Neural cell (in vitro differentiated cells): ENCODE measurements around the gene EPB41. TPM values are rescaled to one million over a fixed set of nuclear protein-coding genes. Genes with fewer than 3 reads are reported as not detected.
"Not testable (repeated sequence)": the region's sequence is repeated elsewhere in the genome, so short reads cannot be mapped to it uniquely, and the experiment has no call there.

ENCODE experiments used
- H2AFZ ChIP-seq: fragments of 200-600, 300-800 bp; sonication (generic), shearing (Covaris generic); 2 replicates; pipeline ENCODE4 v1.6.0; 2014; ENCODE audit warnings: low read depth, mild to moderate bottlenecking, antibody characterized with exemption, low read length, moderate library complexity
- H3F3A ChIP-seq: fragments of 200-600 bp; shearing (Covaris generic); 2 replicates; pipeline ENCODE4 v1.6.1; 2016; ENCODE audit warnings: mild to moderate bottlenecking, moderate library complexity, mixed read lengths, antibody characterized with exemption, low read length; ENCODE audit not compliant: insufficient read depth, poor library complexity, severe bottlenecking
- H3K27ac ChIP-seq: fragments of 200-600, 300-800 bp; sonication (generic), shearing (Covaris generic); 2 replicates; pipeline ENCODE4 v1.5.1; 2014; ENCODE audit warnings: mild to moderate bottlenecking, low read length, moderate library complexity
- H3K27me3 ChIP-seq: fragments of 300-800, 200-600 bp; sonication (generic), shearing (Covaris generic); 2 replicates; pipeline ENCODE4 v1.6.0; 2014; ENCODE audit warnings: mild to moderate bottlenecking, low read depth, low read length, moderate library complexity; ENCODE audit not compliant: insufficient read depth
- H3K36me3 ChIP-seq: fragments of 300-800, 200-600 bp; sonication (generic), shearing (Covaris generic); 2 replicates; pipeline ENCODE4 v1.5.1; 2014; ENCODE audit warnings: mild to moderate bottlenecking, antibody characterized with exemption, low read length, moderate library complexity; ENCODE audit not compliant: insufficient read depth
- H3K4me2 ChIP-seq: fragments of 300-800, 200-600 bp; sonication (generic), shearing (Covaris generic); 2 replicates; pipeline ENCODE4 v1.6.0; 2014; ENCODE audit warnings: mild to moderate bottlenecking, low read length
- H3K4me3 ChIP-seq: fragments of 300-800, 200-600 bp; sonication (generic), shearing (Covaris generic); 2 replicates; pipeline ENCODE4 v1.5.1; 2014; ENCODE audit warnings: mild to moderate bottlenecking, low read length, moderate library complexity
- H3K79me2 ChIP-seq: fragments of 200-600 bp; shearing (Covaris generic); replicated peaks from 2 replicates; pipeline ENCODE4 v1.6.0; 2014; ENCODE audit warnings: mild to moderate bottlenecking, low read length, moderate library complexity; ENCODE audit not compliant: insufficient read depth
- H3K9ac ChIP-seq: fragments of 300-800, 200-600 bp; sonication (generic), shearing (Covaris generic); 2 replicates; pipeline ENCODE4 v1.6.1; 2016; ENCODE audit warnings: mild to moderate bottlenecking, low read length, mixed read lengths
- H3K9me2 ChIP-seq: fragments of 200-600 bp; shearing (Covaris generic); 2 replicates; pipeline ENCODE4 v1.6.1; 2016; ENCODE audit warnings: mild to moderate bottlenecking, low read length, mixed read lengths; ENCODE audit not compliant: insufficient read depth
- H3K9me3 ChIP-seq: fragments of 200-600, 300-800 bp; sonication (generic), shearing (Covaris generic); 2 replicates; pipeline ENCODE4 v1.6.1; 2016; ENCODE audit warnings: mild to moderate bottlenecking, mixed run types, low read length, moderate library complexity, mixed read lengths
- H4K20me1 ChIP-seq: fragments of 200-600 bp; shearing (Covaris generic); 2 replicates; pipeline ENCODE4 v1.6.1; 2016; ENCODE audit warnings: mild to moderate bottlenecking, mixed run types; ENCODE audit not compliant: insufficient read depth
- EP300 ChIP-seq: fragments of 450-650 bp; conservative IDR thresholded peaks from 2 replicates; pipeline ENCODE4 v1.6.1; 2014; ENCODE audit warnings: antibody characterized with exemption, mild to moderate bottlenecking, moderate library complexity; ENCODE audit not compliant: poor library complexity, severe bottlenecking
- EZH2 ChIP-seq: fragments of 200-600, 300-800 bp; shearing (Covaris generic), sonication (generic); IDR thresholded peaks from 2 replicates; pipeline ENCODE4 v1.6.1; 2014; ENCODE audit warnings: antibody characterized with exemption, low read length, borderline replicate concordance, mild to moderate bottlenecking; ENCODE audit not compliant: insufficient read depth, poor library complexity, severe bottlenecking
- MXI1 ChIP-seq: fragments of 450-650 bp; conservative IDR thresholded peaks from 2 replicates; pipeline ENCODE4 v1.6.1; 2014; ENCODE audit warnings: antibody characterized with exemption, mild to moderate bottlenecking; ENCODE audit not compliant: poor library complexity, severe bottlenecking
- POLR2AphosphoS5 ChIP-seq: IDR thresholded peaks from 2 replicates; pipeline ENCODE4 v1.6.1; 2012
- RAD21 ChIP-seq: fragments of 450-650 bp; conservative IDR thresholded peaks from 2 replicates; pipeline ENCODE4 v1.6.1; 2014; ENCODE audit warnings: antibody characterized with exemption, mild to moderate bottlenecking, moderate library complexity
- REST ChIP-seq: IDR thresholded peaks from 2 replicates; pipeline ENCODE4 v1.6.1; 2012; ENCODE audit warnings: borderline replicate concordance
- SMC3 ChIP-seq: fragments of 450-650 bp; conservative IDR thresholded peaks from 2 replicates; pipeline ENCODE4 v1.6.1; 2014; ENCODE audit warnings: antibody characterized with exemption, mild to moderate bottlenecking, moderate library complexity; ENCODE audit not compliant: poor library complexity
- TAF1 ChIP-seq: IDR thresholded peaks from 2 replicates; pipeline ENCODE4 v1.6.1; 2012; ENCODE audit warnings: low read depth
- polyA plus RNA-seq: library from polyadenylated mRNA; depleted of rRNA; stranded (reverse); fragments of >200 nt; gene quantifications from 2 replicates; pipeline ENCODE4 v1.2.3, GENCODE V29; 2014
- TF ChIP-seq, protein P1 (sequence below): fragments of 450-650 bp; IDR thresholded peaks from 2 replicates; pipeline ENCODE4 v1.5.1; 2014; ENCODE audit warnings: antibody characterized with exemption, mild to moderate bottlenecking, moderate library complexity; ENCODE audit not compliant: poor library complexity, severe bottlenecking

Gene EPB41
- polyA plus RNA-seq, 1 donor from 2014 or later = 62.0 TPM

DNA sequence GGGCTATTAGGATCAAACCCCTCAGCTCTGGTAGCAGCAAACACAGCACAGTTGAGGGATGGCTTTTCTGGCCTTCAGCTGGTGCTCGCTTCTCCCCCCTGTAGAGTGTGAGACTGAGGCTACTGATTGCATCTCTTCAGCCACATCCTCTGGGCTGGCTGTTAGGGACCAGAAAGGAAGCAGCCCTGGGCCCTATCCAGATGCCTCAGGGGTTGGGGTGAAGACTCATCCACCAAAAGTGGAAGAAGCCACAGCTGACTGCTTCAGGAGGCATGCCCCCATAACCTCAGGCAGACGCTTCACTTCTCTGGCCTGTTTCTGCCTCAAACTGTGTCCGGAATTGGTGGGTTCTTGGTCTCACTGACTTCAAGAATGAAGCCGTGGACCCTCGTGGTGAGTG, 215.5 kb downstream of the EPB41 start:
- Histone ChIP-seq H2AFZ (no peak overlapping the region), H3K4me2 (no peak overlapping the region)
- TF ChIP-seq REST (no peak), MXI1 (no peak), SMC3 (no peak), EZH2 (no peak), EP300 (no peak), TAF1 (no peak), RAD21 (no peak), POLR2AphosphoS5 (no peak)
- TF ChIP-seq, protein P1, sequence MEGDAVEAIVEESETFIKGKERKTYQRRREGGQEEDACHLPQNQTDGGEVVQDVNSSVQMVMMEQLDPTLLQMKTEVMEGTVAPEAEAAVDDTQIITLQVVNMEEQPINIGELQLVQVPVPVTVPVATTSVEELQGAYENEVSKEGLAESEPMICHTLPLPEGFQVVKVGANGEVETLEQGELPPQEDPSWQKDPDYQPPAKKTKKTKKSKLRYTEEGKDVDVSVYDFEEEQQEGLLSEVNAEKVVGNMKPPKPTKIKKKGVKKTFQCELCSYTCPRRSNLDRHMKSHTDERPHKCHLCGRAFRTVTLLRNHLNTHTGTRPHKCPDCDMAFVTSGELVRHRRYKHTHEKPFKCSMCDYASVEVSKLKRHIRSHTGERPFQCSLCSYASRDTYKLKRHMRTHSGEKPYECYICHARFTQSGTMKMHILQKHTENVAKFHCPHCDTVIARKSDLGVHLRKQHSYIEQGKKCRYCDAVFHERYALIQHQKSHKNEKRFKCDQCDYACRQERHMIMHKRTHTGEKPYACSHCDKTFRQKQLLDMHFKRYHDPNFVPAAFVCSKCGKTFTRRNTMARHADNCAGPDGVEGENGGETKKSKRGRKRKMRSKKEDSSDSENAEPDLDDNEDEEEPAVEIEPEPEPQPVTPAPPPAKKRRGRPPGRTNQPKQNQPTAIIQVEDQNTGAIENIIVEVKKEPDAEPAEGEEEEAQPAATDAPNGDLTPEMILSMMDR = no peak

DNA sequence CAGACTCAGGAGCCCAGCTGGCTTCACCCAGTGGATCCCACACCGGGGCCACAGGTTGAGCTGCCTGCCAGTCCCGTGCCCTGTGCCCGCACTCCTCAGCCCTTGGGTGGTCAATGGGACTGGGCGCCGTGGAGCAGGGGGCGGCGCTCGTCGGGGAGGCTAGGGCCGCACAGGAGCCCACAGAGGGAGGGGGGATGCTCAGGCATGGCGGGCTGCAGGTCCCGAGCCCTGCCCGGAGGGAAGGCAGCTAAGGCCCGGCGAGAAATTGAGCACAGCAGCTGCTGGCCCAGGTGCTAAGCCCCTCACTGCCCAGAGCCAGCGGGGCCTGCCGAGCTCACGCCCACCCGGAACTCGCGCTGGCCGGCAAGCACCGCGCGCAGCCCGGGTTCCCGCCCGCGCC, 216.7 kb downstream of the EPB41 start:
- H3F3A ChIP-seq, H2AFZ ChIP-seq, H3K9me3 ChIP-seq, H3K36me3 ChIP-seq, H3K9ac ChIP-seq, H3K27me3 ChIP-seq, H3K4me3 ChIP-seq, H3K79me2 ChIP-seq, H3K4me2 ChIP-seq, H3K27ac ChIP-seq, H4K20me1 ChIP-seq, H3K9me2 ChIP-seq: not testable (repeated sequence)

More for the DNA sequence above, 215.5 kb downstream of the EPB41 start:
- Histone ChIP-seq H3F3A (no peaks in the 10 kb centered on the region), H3K27ac (no peak overlapping the region), H3K9me3 (no peaks in the 10 kb centered on the region), H3K9ac (no peak overlapping the region), H4K20me1 (no peaks in the 10 kb centered on the region), H3K27me3 (peaks cover 11% of the 10 kb centered on the region), H3K9me2 (no peaks in the 10 kb centered on the region), H3K36me3 (no peaks in the 10 kb centered on the region), H3K4me3 (no peak overlapping the region), H3K79me2 (no peaks in the 10 kb centered on the region)
